ENCODE data around the gene VAV3. TPM values are rescaled to one million over a fixed set of nuclear protein-coding genes. Genes with fewer than 3 reads are reported as not detected.

Gene VAV3
- total and polyA plus RNA-seq, 10 of the 15 experiments (the other 5 are each of a cell fraction or from before 2014, with no cell fraction given), result 0.84 to 5.5 (median 3.4) TPM

DNA sequence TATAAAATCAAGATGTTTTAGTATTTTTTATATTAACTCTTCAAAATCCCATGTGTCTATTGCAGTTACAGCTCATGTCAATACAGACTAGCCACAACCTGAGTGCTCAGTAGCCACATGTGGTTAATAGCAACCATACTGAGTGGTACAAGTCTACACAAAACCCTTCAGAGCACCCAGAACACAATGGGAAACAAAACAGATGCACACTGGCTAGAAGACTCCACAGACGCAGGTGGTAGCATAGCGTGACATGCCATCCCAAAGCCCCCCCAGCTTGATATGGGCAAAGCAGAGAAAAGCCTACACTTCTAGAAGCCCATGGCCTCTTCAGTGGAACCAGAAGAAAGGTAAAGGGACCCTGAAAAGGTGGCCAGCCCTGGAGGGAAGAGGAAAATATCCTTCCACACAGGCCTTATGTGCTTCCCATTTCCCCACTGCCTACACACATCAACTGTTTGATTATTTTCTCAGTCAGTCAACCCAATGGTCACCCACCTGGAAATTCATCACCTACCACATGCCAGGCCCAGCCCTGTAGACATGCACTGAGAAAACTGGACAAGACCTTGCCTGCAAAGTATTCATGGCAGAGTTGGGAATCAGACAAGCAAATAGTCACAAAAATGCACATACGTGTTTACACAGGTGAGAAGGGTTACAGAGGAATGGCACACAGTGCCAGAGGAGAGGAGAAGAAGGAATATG, 175.0 kb downstream of the VAV3 start:
- H4K20me1 ChIP-seq (ENCODE audit: control insufficient read depth, insufficient read depth), result no peaks in the 10 kb centered on the region; the same call in 1 of the 2 replicates
- ChIA-PET POLR2A (interaction anchor here (0.6 kb wide), 1 partner anchor 220 kb away, joined by 3 read pairs; no protein-coding TSS in a partner anchor), CTCF (interaction anchor here (1.6 to 14.2 kb wide), 3 partner anchors 7 to 337 kb away, joined by 3 to 568 read pairs (median 24); no protein-coding TSS in a partner anchor), RAD21 (ENCODE audit: unreplicated experiment) (interaction anchor here (0.9 to 13.6 kb wide), 3 partner anchors 281 to 411 kb away, joined by 3 to 425 read pairs (median 4); partner anchors contain the start of gene SLC25A24), SMC1A (ENCODE audit: uncharacterized antibody, unreplicated experiment) (interaction anchor here (1.2 to 2.4 kb wide), 5 partner anchors 8 to 337 kb away, joined by 3 to 19 read pairs (median 6); no protein-coding TSS in a partner anchor)
- in situ Hi-C loops (cut with MboI) (loop anchor here (5.0 to 25.0 kb wide), 3 partner anchors 175 to 722 kb away; partner anchors contain the start of gene VAV3), intact Hi-C loops (cut with micrococcal nuclease; ENCODE audit: unreplicated experiment) (loop anchor here (5.0 to 10.0 kb wide), 3 partner anchors 42 to 715 kb away; no protein-coding TSS in a partner anchor)
- no peak overlapping the region for H3K27ac ChIP-seq (ENCODE audit: control insufficient read depth, insufficient read depth)
- BruUV-seq (replicated peaks), result no TSS peak
- WGBS (ENCODE audit: insufficient coverage, insufficient replicate concordance, low lambda C conversion rate, missing lambda C conversion rate), result 68% methylated on average over 3 of the region's 3 CpGs
- no peaks in the 10 kb centered on the region for H3K79me2 ChIP-seq (ENCODE audit: control insufficient read depth, insufficient read depth, low read length)
- peaks cover 10% of the 10 kb centered on the region; the same call in 1 of the 2 replicates for H3K4me1 ChIP-seq (ENCODE audit: control insufficient read depth, insufficient read depth, low read length)
- DNase-seq (ENCODE audit: low read depth, low spot score) (no peak), ATAC-seq (peak; percentile 37), FAIRE-seq (no peak)
- no peak overlapping the region for H3K4me3 ChIP-seq
- TF ChIP-seq RUNX3 (IDR thresholded peaks at IDR 0.05; ENCODE audit: low read length), result peak; percentile 34; the same call in 1 of the 2 replicates
- no peak for TF ChIP-seq NFXL1 (IDR thresholded peaks at IDR 0.05; ENCODE audit: borderline replicate concordance)
- H3K36me3 ChIP-seq (ENCODE audit: control insufficient read depth in 2 of 2, insufficient read depth in 2 of 2, low read length in 1 of 2), result no peaks in the 10 kb centered on the region
- no peak overlapping the region for H3K4me2 ChIP-seq (ENCODE audit: control insufficient read depth, insufficient read depth)
- no peaks in the 10 kb centered on the region; a peak in 1 of 4 replicates for H3K27me3 ChIP-seq (replicated peaks in 1 of 2; ENCODE audit: control insufficient read depth in 2 of 2, insufficient read depth in 2 of 2, low read length in 1 of 2)
- no peak overlapping the region for H2AFZ ChIP-seq (ENCODE audit: control insufficient read depth, low read depth, low read length)
- H3K9ac ChIP-seq (ENCODE audit: control insufficient read depth, insufficient read depth, low read length), result no peak overlapping the region
- no peaks in the 10 kb centered on the region for H3K9me3 ChIP-seq (replicated peaks; ENCODE audit: control insufficient read depth, insufficient read depth, low read length)

Data from GM12878 (cell line).